IMR-90 (cell line): ENCODE data around the gene EML5. TPM values are rescaled to one million over a fixed set of nuclear protein-coding genes. Genes with fewer than 3 reads are reported as not detected.

ENCODE experiments used
- ATAC-seq: fragments of 200-7000 bp; cut with Tn5 transposase; 2 replicates; pipeline ENCODE4 v1.9.1; 2020; ENCODE audit warnings: low read depth, mild to moderate bottlenecking, moderate library complexity
- BruUV-seq: library from RNA; stranded (reverse); fragments of 400-500 nt; replicated peaks from 2 replicates; lab custom pipeline; 2021; lab: Mats Ljungman, UMichigan
- CTCF ChIA-PET: fragments of 300-600 bp; formaldehyde crosslinking; extraction: SDS; loops from one replicate; lab custom pipeline; 2021; ENCODE audit warnings: antibody characterized with exemption; lab: Yijun Ruan, JAX
- POLR2A ChIA-PET: fragments of 300-600 bp; sonication (Branson Sonifier 250); formaldehyde crosslinking; loops from one replicate; lab custom pipeline; 2022; ENCODE audit warnings: antibody characterized with exemption; ENCODE audit not compliant: unreplicated experiment; lab: Charles Lee
- DNase-seq: peaks from one replicate; pipeline ENCODE4 v3.0.0; 2013
- H2AFZ ChIP-seq: replicated peaks from 2 replicates; pipeline ENCODE3; 2013; ENCODE audit warnings: low read length, mild to moderate bottlenecking; ENCODE audit not compliant: poor library complexity
- H2AK5ac ChIP-seq: 2 replicates; pipeline ENCODE4 v1.6.1; 2013; ENCODE audit warnings: low read depth, low read length, inconsistent platforms
- H2AK9ac ChIP-seq: replicated peaks from 2 replicates; pipeline ENCODE3; 2013; ENCODE audit warnings: mild to moderate bottlenecking, low read depth, low read length, moderate library complexity; ENCODE audit not compliant: poor library complexity
- H2BK120ac ChIP-seq: 2 replicates; pipeline ENCODE4 v1.6.1; 2013; ENCODE audit warnings: low read depth, low read length, inconsistent platforms
- H2BK15ac ChIP-seq: 3 replicates; pipeline ENCODE4 v1.6.1; 2013; ENCODE audit warnings: low read depth, low read length, inconsistent platforms
- H2BK20ac ChIP-seq: 2 replicates; pipeline ENCODE4 v1.6.1; 2013; ENCODE audit warnings: low read depth, mild to moderate bottlenecking, inconsistent platforms, low read length, moderate library complexity
- H2BK5ac ChIP-seq: 2 replicates; pipeline ENCODE4 v1.6.1; 2013; ENCODE audit warnings: mild to moderate bottlenecking, low read depth, low read length, inconsistent platforms; ENCODE audit not compliant: poor library complexity, severe bottlenecking
- H3K14ac ChIP-seq: replicated peaks from 2 replicates; pipeline ENCODE4 v1.6.1; 2013; ENCODE audit warnings: low read depth, low read length, inconsistent platforms
- H3K18ac ChIP-seq: 2 replicates; pipeline ENCODE4 v1.6.1; 2013; ENCODE audit warnings: low read depth, low read length, control low read depth
- H3K23ac ChIP-seq: 2 replicates; pipeline ENCODE4 v1.6.1; 2013; ENCODE audit warnings: low read depth, low read length, inconsistent platforms
- H3K27ac ChIP-seq: 2 replicates; pipeline ENCODE4 v1.5.1; 2013; ENCODE audit warnings: mild to moderate bottlenecking, control low read depth, low read length; ENCODE audit not compliant: insufficient read depth
- H3K27me3 ChIP-seq: 2 replicates; pipeline ENCODE4 v1.6.1; 2013; ENCODE audit warnings: low read length; ENCODE audit not compliant: control insufficient read depth, insufficient read depth
- H3K36me3 ChIP-seq: 2 replicates; pipeline ENCODE4 v1.6.1; 2013; ENCODE audit warnings: low read length, mixed read lengths; ENCODE audit not compliant: control insufficient read depth, insufficient read depth
- H3K4ac ChIP-seq: 2 replicates; pipeline ENCODE4 v1.6.1; 2013; ENCODE audit warnings: low read depth, low read length, inconsistent platforms
- H3K4me1 ChIP-seq: 2 replicates; pipeline ENCODE4 v1.6.1; 2013; ENCODE audit warnings: low read length, mixed read lengths; ENCODE audit not compliant: control insufficient read depth, insufficient read depth
- H3K4me2 ChIP-seq: 2 replicates; pipeline ENCODE4 v1.6.1; 2013; ENCODE audit warnings: low read depth, mild to moderate bottlenecking, control low read depth, low read length, moderate library complexity
- H3K4me3 ChIP-seq: 2 replicates; pipeline ENCODE4 v1.5.1; 2013; ENCODE audit warnings: low read depth, mild to moderate bottlenecking, control low read depth, low read length, moderate library complexity; ENCODE audit not compliant: insufficient read depth
- H3K56ac ChIP-seq: 2 replicates; pipeline ENCODE4 v1.6.1; 2013; ENCODE audit warnings: low read length, inconsistent platforms; ENCODE audit not compliant: insufficient read depth; ENCODE audit errors: extremely low read depth
- H3K79me1 ChIP-seq, 2 experiments: 2 replicates each; pipeline ENCODE4 v1.6.1; 2013; ENCODE audit warnings: low read length in 2 of 2, inconsistent platforms in 1 of 2, low read depth in 1 of 2
- H3K9ac ChIP-seq: 2 replicates; pipeline ENCODE4 v1.6.1; 2013; ENCODE audit warnings: low read depth, low read length, control low read depth
- H3K9me1 ChIP-seq: 2 replicates; pipeline ENCODE4 v1.6.1; 2013; ENCODE audit warnings: low read length, inconsistent platforms; ENCODE audit not compliant: insufficient read depth
- H3K9me3 ChIP-seq: 2 replicates; pipeline ENCODE4 v1.6.1; 2013; ENCODE audit warnings: low read length; ENCODE audit not compliant: control insufficient read depth, insufficient read depth
- H4K20me1 ChIP-seq: 2 replicates; pipeline ENCODE4 v1.6.1; 2013; ENCODE audit warnings: low read length, inconsistent platforms; ENCODE audit not compliant: insufficient read depth
- H4K5ac ChIP-seq: 2 replicates; pipeline ENCODE4 v1.6.1; 2013; ENCODE audit warnings: mild to moderate bottlenecking, low read depth, low read length, control low read depth
- H4K8ac ChIP-seq, 2 experiments: 2 replicates each; pipeline ENCODE4 v1.6.1; 2013; ENCODE audit warnings: low read depth in 2 of 2, low read length in 2 of 2, control low read depth in 1 of 2, inconsistent platforms in 1 of 2
- H4K91ac ChIP-seq: 2 replicates; pipeline ENCODE4 v1.6.1; 2013; ENCODE audit warnings: low read depth, low read length, inconsistent platforms; ENCODE audit not compliant: insufficient read depth
- CEBPB ChIP-seq: IDR thresholded peaks from 2 replicates; pipeline ENCODE4 v1.6.1; 2012; ENCODE audit warnings: low read depth, low read length, improper control_type of control experiment
- CTCF ChIP-seq: conservative IDR thresholded peaks from 2 replicates; pipeline ENCODE4 v1.5.1; 2012; ENCODE audit warnings: mild to moderate bottlenecking, low read depth, low read length, improper control_type of control experiment
- FOS ChIP-seq: fragments of 150-350 bp; IDR thresholded peaks from 2 replicates; pipeline ENCODE4 v1.6.1; 2016; ENCODE audit warnings: low read depth, low read length
- MAFK ChIP-seq: IDR thresholded peaks from 2 replicates; pipeline ENCODE4 v1.6.1; 2012; ENCODE audit warnings: low read depth, low read length, improper control_type of control experiment
- MXI1 ChIP-seq: IDR thresholded peaks from 2 replicates; pipeline ENCODE4 v1.6.1; 2012; ENCODE audit warnings: low read depth, mild to moderate bottlenecking, low read length, moderate library complexity, borderline replicate concordance
- RAD21 ChIP-seq: IDR thresholded peaks from 2 replicates; pipeline ENCODE4 v1.6.1; 2012; ENCODE audit warnings: low read length, improper control_type of control experiment
- SMC3 ChIP-seq: fragments of 150-350 bp; IDR thresholded peaks from 2 replicates; pipeline ENCODE4 v1.6.1; 2016; ENCODE audit warnings: low read depth, mild to moderate bottlenecking, antibody characterized with exemption, low read length, moderate library complexity
- WGBS, 2 experiments: methylation state at CpG; one replicate each; pipeline versions ENCODE4 v1.1.5 to v1.1.7; 2013; ENCODE audit warnings: missing lambda C conversion rate in 2 of 2; ENCODE audit not compliant: insufficient read length in 1 of 2; ENCODE audit errors: extremely low coverage in 2 of 2; 5-methylcytosine and 5-hydroxymethylcytosine counted together
- dilution Hi-C: fragments of 300-500 bp; cut with HindIII; formaldehyde crosslinking; loops from one replicate; pipeline ENCODE4 v1.14.3; 2018; ENCODE audit warnings: low sequenced_read_pairs; ENCODE audit not compliant: unreplicated experiment
- in situ Hi-C: fragments of 300-500 bp; cut with MboI; formaldehyde crosslinking; loops from 3 replicates; pipeline ENCODE4 v1.14.3; 2019; ENCODE audit warnings: low sequenced_read_pairs, inconsistent platforms, mixed read lengths
- intact Hi-C: fragments of 100-400 bp; cut with micrococcal nuclease; formaldehyde crosslinking; loops from 2 replicates; pipeline ENCODE4 v1.10.0; 2022
- polyA plus RNA-seq, 3 experiments: library from polyadenylated mRNA; depleted of rRNA; stranded (reverse); fragments of >200 nt; gene quantifications; 2 replicates each; pipeline ENCODE4 v1.2.3, GENCODE V29; 2012; ENCODE audit warnings: low replicate concordance in 1 of 3
- total RNA-seq: library from RNA; depleted of rRNA; stranded (reverse); fragments of >200 nt; gene quantifications from 2 replicates; pipeline ENCODE4 v1.2.3, GENCODE V29; 2012
- TF ChIP-seq, protein P1 (sequence below): fragments of 150-350 bp; IDR thresholded peaks from 2 replicates; pipeline ENCODE4 v1.6.1; 2017; ENCODE audit warnings: mild to moderate bottlenecking, antibody characterized with exemption, low read length, low read depth

EML5 gene
- total and polyA plus RNA-seq, 2 of the 4 experiments (the other 2 are of a cell fraction): 8.1 to 22.2 TPM

GRCh38 chr14:88753873-88754272 lies 38.9 kb downstream of the EML5 start:
- H3K14ac ChIP-seq: no peak overlapping the region
- in situ Hi-C loops: no loop called here
- no peak overlapping the region for H2AK5ac ChIP-seq
- POLR2A ChIA-PET: no interaction called here
- CTCF ChIA-PET: no interaction called here
- no peaks in the 10 kb centered on the region for H3K9me3 ChIP-seq
- H2AK9ac ChIP-seq: no peak overlapping the region
- no TSS peak for BruUV-seq
- H2AFZ ChIP-seq: no peak overlapping the region
- H2BK20ac ChIP-seq: no peak overlapping the region
- H3K9me1 ChIP-seq: 0 out of 2 replicates have a peak, but pooled peaks cover 2% of the 10 kb centered on the region
- H3K4me3 ChIP-seq: no peak overlapping the region
- no peak overlapping the region for H3K23ac ChIP-seq
- no peak overlapping the region for H3K56ac ChIP-seq
- intact Hi-C loops: no loop called here
- H3K27me3 ChIP-seq: no peaks in the 10 kb centered on the region
- H3K4ac ChIP-seq: no peak overlapping the region
- DNase-seq: no peak
- dilution Hi-C loops: no loop called here
- WGBS, 2 experiments: no CpG with 5 or more reads among the region's 1 CpG
- no peak overlapping the region for H3K9ac ChIP-seq
- H2BK15ac ChIP-seq: no peak overlapping the region
- no peak for TF ChIP-seq RAD21
- TF ChIP-seq, protein P1, sequence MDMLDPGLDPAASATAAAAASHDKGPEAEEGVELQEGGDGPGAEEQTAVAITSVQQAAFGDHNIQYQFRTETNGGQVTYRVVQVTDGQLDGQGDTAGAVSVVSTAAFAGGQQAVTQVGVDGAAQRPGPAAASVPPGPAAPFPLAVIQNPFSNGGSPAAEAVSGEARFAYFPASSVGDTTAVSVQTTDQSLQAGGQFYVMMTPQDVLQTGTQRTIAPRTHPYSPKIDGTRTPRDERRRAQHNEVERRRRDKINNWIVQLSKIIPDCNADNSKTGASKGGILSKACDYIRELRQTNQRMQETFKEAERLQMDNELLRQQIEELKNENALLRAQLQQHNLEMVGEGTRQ: no peak
- TF ChIP-seq MXI1: no peak
- no peak for TF ChIP-seq SMC3
- TF ChIP-seq MAFK: no peak
- TF ChIP-seq FOS: no peak
- TF ChIP-seq CEBPB: no peak
- TF ChIP-seq CTCF: no peak
- no peak overlapping the region for H3K18ac ChIP-seq
- no peak overlapping the region for H2BK120ac ChIP-seq
- no peaks in the 10 kb centered on the region for H4K20me1 ChIP-seq
- no peak overlapping the region for H4K8ac ChIP-seq
- H3K36me3 ChIP-seq: no peaks in the 10 kb centered on the region
- H3K27ac ChIP-seq: no peak overlapping the region
- ATAC-seq: no peak
- peaks cover 2% of the 10 kb centered on the region; the same call in 1 of the 2 replicates for H3K4me1 ChIP-seq
- H4K91ac ChIP-seq: no peak overlapping the region
- H3K4me2 ChIP-seq: no peak overlapping the region
- no peak overlapping the region for H4K5ac ChIP-seq
- H2BK5ac ChIP-seq: no peak overlapping the region
- peaks cover 8 to 14% of the 10 kb centered on the region in 2 experiments; a peak in 3 of 4 replicates for H3K79me1 ChIP-seq
